ENCODE measurements around the gene ALDH1A2. TPM values are rescaled to one million over a fixed set of nuclear protein-coding genes. Genes with fewer than 3 reads are reported as not detected.

The ALDH1A2 gene
- total RNA-seq, 1 donor from 2014 or later: 9.3 TPM

GRCh38 chr15:58062175-58062574, 3.3 kb downstream of the ALDH1A2 start:
- Histone ChIP-seq H3K4me3 (no peak overlapping the region), H3K9me3 (no peaks in the 10 kb centered on the region), H3K4me1 (no peaks in the 10 kb centered on the region), H3K27me3 (peaks cover 18% of the 10 kb centered on the region), H3K27ac (no peak overlapping the region), H3K36me3 (no peaks in the 10 kb centered on the region)
- intact Hi-C loops (cut with DNase I): no loop called here
- no peak for TF ChIP-seq CTCF (IDR thresholded peaks at IDR 0.05)
- no peak for DNase-seq (ENCODE audit: low spot score in 2 of 2)

GRCh38 chr15:58060575-58060974, 4.9 kb downstream of the ALDH1A2 start:
- Histone ChIP-seq H3K9me3 (no peaks in the 10 kb centered on the region), H3K27me3 (peaks cover 16% of the 10 kb centered on the region), H3K27ac (no peak overlapping the region), H3K4me1 (no peaks in the 10 kb centered on the region), H3K4me3 (no peak overlapping the region), H3K36me3 (no peaks in the 10 kb centered on the region)
- TF ChIP-seq CTCF (IDR thresholded peaks at IDR 0.05): no peak
- DNase-seq (ENCODE audit: low spot score in 2 of 2): no peak
- intact Hi-C loops (cut with DNase I): no loop called here

GRCh38 chr15:58058729-58059128, 6.8 kb downstream of the ALDH1A2 start:
- intact Hi-C loops (cut with DNase I): no loop called here
- H3K4me1 ChIP-seq: no peaks in the 10 kb centered on the region
- DNase-seq (ENCODE audit: low spot score in 2 of 2): no peak
- H3K9me3 ChIP-seq: no peaks in the 10 kb centered on the region
- H3K27ac ChIP-seq: no peak overlapping the region
- H3K36me3 ChIP-seq: no peaks in the 10 kb centered on the region
- no peak for TF ChIP-seq CTCF (IDR thresholded peaks at IDR 0.05)
- H3K27me3 ChIP-seq: no peaks in the 10 kb centered on the region
- no peak overlapping the region for H3K4me3 ChIP-seq

- intact Hi-C loops (cut with DNase I): no loop called here
- Histone ChIP-seq H3K4me1 (no peaks in the 10 kb centered on the region), H3K27me3 (no peaks in the 10 kb centered on the region), H3K9me3 (no peaks in the 10 kb centered on the region), H3K27ac (no peak overlapping the region), H3K36me3 (no peaks in the 10 kb centered on the region), H3K4me3 (no peak overlapping the region)
- no peak for DNase-seq (ENCODE audit: low spot score in 2 of 2)
- no peak for TF ChIP-seq CTCF (IDR thresholded peaks at IDR 0.05)
These were observed 7.4 kb downstream of the ALDH1A2 start for GRCh38 chr15:58058073-58058472.

GRCh38 chr15:58057559-58057958, 8.0 kb downstream of the ALDH1A2 start:
- H3K27me3 ChIP-seq: no peaks in the 10 kb centered on the region
- no peak for TF ChIP-seq CTCF (IDR thresholded peaks at IDR 0.05)
- intact Hi-C loops (cut with DNase I): no loop called here
- no peak overlapping the region for H3K27ac ChIP-seq
- DNase-seq (ENCODE audit: low spot score in 2 of 2): no peak
- H3K36me3 ChIP-seq: no peaks in the 10 kb centered on the region
- no peaks in the 10 kb centered on the region for H3K9me3 ChIP-seq
- H3K4me3 ChIP-seq: no peak overlapping the region
- no peaks in the 10 kb centered on the region for H3K4me1 ChIP-seq

- H3K27me3 ChIP-seq: no peaks in the 10 kb centered on the region
- intact Hi-C loops (cut with DNase I): no loop called here
- no peak for DNase-seq (ENCODE audit: low spot score in 2 of 2)
These were observed 9.5 kb downstream of the ALDH1A2 start for GRCh38 chr15:58056015-58056414.

More at GRCh38 chr15:58056015-58056414, 9.5 kb downstream of the ALDH1A2 start:
- Histone ChIP-seq H3K27ac (no peak overlapping the region), H3K9me3 (no peaks in the 10 kb centered on the region), H3K4me3 (no peak overlapping the region), H3K4me1 (no peaks in the 10 kb centered on the region), H3K36me3 (no peaks in the 10 kb centered on the region)
- no peak for TF ChIP-seq CTCF (IDR thresholded peaks at IDR 0.05)

All from ascending aorta (tissue), 2 donors.